Epithelial cell of esophagus (primary cell): ENCODE measurements around the gene PISD.

ENCODE experiments used
- DNase-seq: peaks from one replicate; pipeline ENCODE4 v3.0.0; 2010; ENCODE audit warnings: low read depth
- H3K4me3 ChIP-seq: 2 replicates; pipeline ENCODE4 v1.5.1; 2011; ENCODE audit warnings: mild to moderate bottlenecking, low read length, control low read depth
- CTCF ChIP-seq: IDR thresholded peaks from 2 replicates; pipeline ENCODE4 v1.5.1; 2011; ENCODE audit warnings: low read depth, mild to moderate bottlenecking, low read length, control low read depth, inconsistent platforms; ENCODE audit not compliant: insufficient read depth; ENCODE audit errors: missing control alignments

PISD gene

GRCh38 chr22:31618057-31618456 is 44.0 kb downstream of the PISD start:
- H3K4me3 ChIP-seq: no peak overlapping the region
- no peak for TF ChIP-seq CTCF
- no peak for DNase-seq

GRCh38 chr22:31616315-31616980 is 45.6 kb downstream of the PISD start:
- H3K4me3 ChIP-seq: no peak overlapping the region
- no peak for DNase-seq

DNA sequence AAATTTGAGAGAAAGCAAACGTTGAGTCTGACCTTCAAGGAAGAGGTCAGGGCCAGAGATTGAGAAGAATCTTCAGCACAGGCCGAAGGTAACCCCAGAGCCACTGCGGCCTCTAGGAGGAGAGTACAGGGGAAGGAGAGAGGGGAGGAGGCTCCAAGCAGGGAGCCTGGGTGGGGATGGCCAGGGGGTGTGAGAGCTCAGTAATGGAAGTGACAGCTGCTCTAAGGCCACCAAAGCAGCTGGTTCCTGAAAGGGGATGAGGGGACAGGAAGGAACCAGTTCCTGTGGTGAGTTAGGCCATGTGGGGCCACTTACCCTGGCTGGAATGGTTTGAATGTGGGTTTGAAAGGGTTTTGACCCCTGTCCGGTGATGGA is 46.1 kb downstream of the PISD start:
- no peak overlapping the region for H3K4me3 ChIP-seq
- DNase-seq: no peak
- no peak for TF ChIP-seq CTCF

More at GRCh38 chr22:31616315-31616980, 45.6 kb downstream of the PISD start:
- no peak for TF ChIP-seq CTCF

DNA sequence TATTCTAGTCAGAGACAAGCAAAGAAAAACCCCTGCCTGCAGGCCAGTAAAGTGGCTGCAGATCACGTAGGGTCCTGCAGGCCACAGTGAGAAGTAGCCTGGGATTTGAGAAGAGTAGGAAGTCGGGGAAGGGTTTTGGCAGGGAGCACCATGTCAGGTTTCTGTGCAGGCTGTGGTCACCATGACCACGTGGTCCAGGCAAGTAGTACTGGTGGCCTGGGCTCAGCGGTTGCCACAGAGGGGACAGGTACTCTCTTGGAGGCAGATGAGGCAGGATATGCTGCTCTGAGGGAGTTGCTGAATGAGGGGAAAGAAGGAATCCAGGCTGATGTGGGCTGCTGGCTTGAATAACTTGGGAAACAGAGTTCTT is 46.5 kb downstream of the PISD start:
- no peak overlapping the region for H3K4me3 ChIP-seq
- DNase-seq: no peak
- TF ChIP-seq CTCF: no peak

DNA sequence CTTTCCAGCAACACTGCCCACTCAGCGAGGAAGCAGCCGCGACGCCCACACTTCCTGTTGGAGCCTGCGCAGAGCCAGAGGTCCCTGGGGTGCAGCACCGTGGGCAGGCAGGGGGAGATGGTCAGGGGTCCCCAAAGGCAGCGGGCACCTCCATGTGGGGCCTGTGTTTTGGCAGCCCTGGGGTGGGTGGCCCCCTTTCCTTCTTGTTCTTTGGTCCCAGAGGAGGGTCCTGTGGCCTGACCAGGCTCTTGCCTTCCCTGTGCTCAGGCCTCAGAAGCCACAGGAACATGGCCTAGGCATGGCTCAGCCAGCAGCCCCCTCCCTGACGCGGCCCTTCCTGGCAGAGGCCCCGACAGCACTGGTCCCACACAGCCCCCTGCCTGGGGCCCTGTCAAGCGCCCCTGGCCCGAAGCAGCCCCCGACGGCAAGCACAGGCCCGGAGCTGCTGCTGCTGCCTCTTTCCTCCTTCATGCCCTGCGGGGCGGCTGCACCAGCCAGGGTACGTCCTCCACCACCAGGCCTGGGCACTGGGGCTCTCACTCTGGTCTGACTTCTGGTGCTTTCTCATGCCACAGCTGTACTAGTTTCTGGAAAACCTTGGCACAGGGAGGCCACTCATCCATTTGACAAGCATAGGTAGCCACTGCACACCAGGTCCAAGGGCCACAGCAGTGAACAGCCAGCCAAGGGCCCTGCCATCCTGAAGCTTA is 47.1 kb downstream of the PISD start:
- no peak for TF ChIP-seq CTCF
- no peak for DNase-seq
- H3K4me3 ChIP-seq: no peak overlapping the region

DNA sequence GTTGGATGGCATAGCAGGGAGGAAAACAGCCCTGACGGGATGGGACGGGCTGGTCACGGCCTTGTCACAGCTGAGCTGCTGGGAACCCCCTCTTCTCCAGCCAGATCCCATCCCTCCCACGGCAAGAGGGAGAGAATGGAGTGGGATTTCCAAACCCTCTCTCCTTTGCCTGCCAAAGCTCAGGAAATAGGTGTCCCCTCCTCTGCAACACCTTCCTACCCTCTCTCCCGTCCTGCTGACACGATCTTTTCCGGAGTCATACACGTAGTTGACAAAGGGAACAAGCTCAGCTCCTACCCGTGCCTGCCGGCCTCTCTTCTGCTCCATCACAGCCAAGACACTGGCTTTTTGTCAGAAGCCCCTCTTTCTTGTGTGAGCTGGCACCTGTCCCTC is 48.1 kb downstream of the PISD start:
- DNase-seq: no peak
- TF ChIP-seq CTCF: no peak
- H3K4me3 ChIP-seq: no peak overlapping the region
